ENCODE measurements around the gene CTNNA1. TPM values are rescaled to one million over a fixed set of nuclear protein-coding genes. Genes with fewer than 3 reads are reported as not detected.

The CTNNA1 gene
- total and polyA plus RNA-seq, 9 of the 15 experiments (the other 6 are each of a cell fraction or from before 2014, with no cell fraction given), result 29.6 to 117 (median 89.1) TPM

DNA sequence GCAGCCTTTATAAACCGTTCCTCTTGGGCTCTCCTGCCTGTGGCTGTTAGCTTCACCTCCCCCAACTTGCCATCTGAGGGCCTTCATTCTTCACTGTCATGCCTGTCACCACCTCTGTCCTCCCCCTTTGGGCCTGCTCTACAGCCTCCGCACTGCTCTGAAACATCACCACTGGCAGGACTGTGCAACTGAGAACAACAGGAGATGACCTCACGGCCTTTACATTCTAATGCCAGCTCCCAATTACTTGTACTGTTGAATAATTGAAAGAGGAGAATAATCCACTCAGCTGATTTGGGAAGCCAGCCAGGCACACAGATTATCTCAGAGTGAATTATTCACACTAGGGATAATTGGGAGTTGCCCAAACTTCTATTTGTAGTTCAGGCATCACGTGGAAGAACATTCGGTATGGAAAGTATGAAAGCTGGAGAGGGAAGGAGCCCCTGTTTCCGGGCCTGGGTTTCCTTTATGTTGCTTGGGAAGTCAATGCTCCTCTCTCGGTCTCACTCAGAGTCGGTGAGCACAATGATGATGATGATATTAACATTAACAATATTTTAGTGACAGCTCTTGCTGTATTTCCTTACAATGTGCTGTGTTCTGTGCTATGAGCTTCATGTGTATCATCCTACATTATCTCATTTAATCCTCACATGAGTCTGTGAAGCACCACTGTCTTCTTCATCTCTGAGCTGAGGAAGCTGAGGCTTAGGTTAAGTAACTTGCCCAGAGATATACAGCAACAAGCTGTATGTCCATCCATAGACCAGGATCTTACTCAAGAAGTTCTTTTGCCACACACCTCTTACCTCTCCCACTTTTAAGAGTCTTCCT lies 221.2 kb downstream of the CTNNA1 start (continued):
- TF ChIP-seq CREM (IDR thresholded peaks at IDR 0.05; ENCODE audit: low read depth) (peak; percentile 75), HMGXB4 (CRISPR knock-in tag; IDR thresholded peaks at IDR 0.05) (no peak), ARID1B (IDR thresholded peaks at IDR 0.05) (peak; percentile 56; the same call in 1 of the 2 replicates), HNRNPLL (IDR thresholded peaks at IDR 0.05; ENCODE audit: low read depth, low read length, poor library complexity, severe bottlenecking) (no peak), CBX5 (IDR thresholded peaks at IDR 0.05; ENCODE audit: borderline replicate concordance, low read depth) (0 out of 2 replicates have a peak, but pooled peaks have one; percentile 49), ZNF217 (CRISPR knock-in tag; IDR thresholded peaks at IDR 0.05) (no peak), HSF4 (CRISPR knock-in tag; IDR thresholded peaks at IDR 0.05; ENCODE audit: borderline replicate concordance) (no peak), SMAD3 (CRISPR knock-in tag; conservative IDR thresholded peaks at IDR 0.05) (0 out of 2 replicates have a peak, but pooled peaks have one; percentile 19), MEIS2 (IDR thresholded peaks at IDR 0.05; ENCODE audit: partially characterized antibody) (peak; percentile 99), TRIM25 (IDR thresholded peaks at IDR 0.05; ENCODE audit: borderline replicate concordance) (no peak), ZKSCAN3 (CRISPR knock-in tag; IDR thresholded peaks at IDR 0.05) (no peak), NFYB (IDR thresholded peaks at IDR 0.05; ENCODE audit: extremely low read depth, insufficient read length) (no peak), ZNF444 (CRISPR knock-in tag; IDR thresholded peaks at IDR 0.05) (peak; percentile 54; the same call in 1 of the 2 replicates), ZNF316 (IDR thresholded peaks at IDR 0.05) (no peak), ZNF586 (CRISPR knock-in tag; conservative IDR thresholded peaks at IDR 0.05) (no peak)
- TF ChIP-seq, protein P1, sequence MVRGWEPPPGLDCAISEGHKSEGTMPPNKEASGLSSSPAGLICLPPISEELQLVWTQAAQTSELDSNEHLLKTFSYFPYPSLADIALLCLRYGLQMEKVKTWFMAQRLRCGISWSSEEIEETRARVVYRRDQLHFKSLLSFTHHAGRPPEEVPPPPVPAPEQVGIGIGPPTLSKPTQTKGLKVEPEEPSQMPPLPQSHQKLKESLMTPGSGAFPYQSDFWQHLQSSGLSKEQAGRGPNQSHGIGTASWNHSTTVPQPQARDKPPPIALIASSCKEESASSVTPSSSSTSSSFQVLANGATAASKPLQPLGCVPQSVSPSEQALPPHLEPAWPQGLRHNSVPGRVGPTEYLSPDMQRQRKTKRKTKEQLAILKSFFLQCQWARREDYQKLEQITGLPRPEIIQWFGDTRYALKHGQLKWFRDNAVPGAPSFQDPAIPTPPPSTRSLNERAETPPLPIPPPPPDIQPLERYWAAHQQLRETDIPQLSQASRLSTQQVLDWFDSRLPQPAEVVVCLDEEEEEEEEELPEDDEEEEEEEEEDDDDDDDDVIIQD (CRISPR knock-in tag; IDR thresholded peaks at IDR 0.05), result no peak
- TF ChIP-seq, protein P2, sequence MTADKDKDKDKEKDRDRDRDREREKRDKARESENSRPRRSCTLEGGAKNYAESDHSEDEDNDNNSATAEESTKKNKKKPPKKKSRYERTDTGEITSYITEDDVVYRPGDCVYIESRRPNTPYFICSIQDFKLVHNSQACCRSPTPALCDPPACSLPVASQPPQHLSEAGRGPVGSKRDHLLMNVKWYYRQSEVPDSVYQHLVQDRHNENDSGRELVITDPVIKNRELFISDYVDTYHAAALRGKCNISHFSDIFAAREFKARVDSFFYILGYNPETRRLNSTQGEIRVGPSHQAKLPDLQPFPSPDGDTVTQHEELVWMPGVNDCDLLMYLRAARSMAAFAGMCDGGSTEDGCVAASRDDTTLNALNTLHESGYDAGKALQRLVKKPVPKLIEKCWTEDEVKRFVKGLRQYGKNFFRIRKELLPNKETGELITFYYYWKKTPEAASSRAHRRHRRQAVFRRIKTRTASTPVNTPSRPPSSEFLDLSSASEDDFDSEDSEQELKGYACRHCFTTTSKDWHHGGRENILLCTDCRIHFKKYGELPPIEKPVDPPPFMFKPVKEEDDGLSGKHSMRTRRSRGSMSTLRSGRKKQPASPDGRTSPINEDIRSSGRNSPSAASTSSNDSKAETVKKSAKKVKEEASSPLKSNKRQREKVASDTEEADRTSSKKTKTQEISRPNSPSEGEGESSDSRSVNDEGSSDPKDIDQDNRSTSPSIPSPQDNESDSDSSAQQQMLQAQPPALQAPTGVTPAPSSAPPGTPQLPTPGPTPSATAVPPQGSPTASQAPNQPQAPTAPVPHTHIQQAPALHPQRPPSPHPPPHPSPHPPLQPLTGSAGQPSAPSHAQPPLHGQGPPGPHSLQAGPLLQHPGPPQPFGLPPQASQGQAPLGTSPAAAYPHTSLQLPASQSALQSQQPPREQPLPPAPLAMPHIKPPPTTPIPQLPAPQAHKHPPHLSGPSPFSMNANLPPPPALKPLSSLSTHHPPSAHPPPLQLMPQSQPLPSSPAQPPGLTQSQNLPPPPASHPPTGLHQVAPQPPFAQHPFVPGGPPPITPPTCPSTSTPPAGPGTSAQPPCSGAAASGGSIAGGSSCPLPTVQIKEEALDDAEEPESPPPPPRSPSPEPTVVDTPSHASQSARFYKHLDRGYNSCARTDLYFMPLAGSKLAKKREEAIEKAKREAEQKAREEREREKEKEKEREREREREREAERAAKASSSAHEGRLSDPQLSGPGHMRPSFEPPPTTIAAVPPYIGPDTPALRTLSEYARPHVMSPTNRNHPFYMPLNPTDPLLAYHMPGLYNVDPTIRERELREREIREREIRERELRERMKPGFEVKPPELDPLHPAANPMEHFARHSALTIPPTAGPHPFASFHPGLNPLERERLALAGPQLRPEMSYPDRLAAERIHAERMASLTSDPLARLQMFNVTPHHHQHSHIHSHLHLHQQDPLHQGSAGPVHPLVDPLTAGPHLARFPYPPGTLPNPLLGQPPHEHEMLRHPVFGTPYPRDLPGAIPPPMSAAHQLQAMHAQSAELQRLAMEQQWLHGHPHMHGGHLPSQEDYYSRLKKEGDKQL (CRISPR knock-in tag; IDR thresholded peaks at IDR 0.05; ENCODE audit: borderline replicate concordance), result no peak

Measured in K562 (cell line).